ENCODE results near the gene PRSS36. TPM values are rescaled to one million over a fixed set of nuclear protein-coding genes. Genes with fewer than 3 reads are reported as not detected.

PRSS36 gene
- total and polyA plus RNA-seq, 9 of the 15 experiments (the other 6 are each of a cell fraction or from before 2014, with no cell fraction given) = 0.09 to 1.2 (median 0.54) TPM; not detected in 2

DNA sequence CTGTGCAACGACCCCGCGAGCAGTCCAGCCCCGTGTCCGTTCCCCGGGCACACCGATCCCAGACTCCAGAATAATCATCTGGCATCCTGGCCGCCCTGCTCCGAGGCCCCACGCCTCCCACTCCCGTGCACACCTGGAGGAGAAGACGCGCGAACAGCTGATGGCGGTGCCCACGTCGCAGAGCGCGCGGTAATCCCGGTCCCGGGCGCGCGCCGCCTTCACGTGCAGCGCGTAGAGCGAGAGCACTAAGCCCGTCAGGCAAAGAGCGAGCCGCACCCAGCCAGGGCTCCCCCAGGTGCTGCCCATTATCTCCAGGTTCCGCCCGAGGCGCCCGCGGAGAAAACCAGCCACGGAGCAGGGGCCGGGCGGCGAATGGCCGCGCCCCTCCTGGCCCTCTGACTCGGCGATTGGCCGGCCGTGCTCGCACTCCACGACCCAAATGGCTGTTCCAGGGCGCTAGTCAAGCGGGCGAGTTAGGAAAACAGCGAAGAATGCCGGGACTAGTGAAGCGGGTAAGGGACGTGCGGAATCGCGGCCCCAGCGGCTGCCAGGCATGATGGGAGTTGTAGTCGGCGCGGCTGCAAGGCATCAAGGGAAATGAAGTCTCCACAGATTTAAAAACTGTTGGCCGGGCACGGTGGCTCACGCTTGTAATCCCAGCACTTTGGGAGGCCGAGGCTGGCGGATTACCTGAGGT is 55.3 kb downstream of the PRSS36 start, which contains the start of gene VKORC1 (continued):
- TF ChIP-seq, protein P1, sequence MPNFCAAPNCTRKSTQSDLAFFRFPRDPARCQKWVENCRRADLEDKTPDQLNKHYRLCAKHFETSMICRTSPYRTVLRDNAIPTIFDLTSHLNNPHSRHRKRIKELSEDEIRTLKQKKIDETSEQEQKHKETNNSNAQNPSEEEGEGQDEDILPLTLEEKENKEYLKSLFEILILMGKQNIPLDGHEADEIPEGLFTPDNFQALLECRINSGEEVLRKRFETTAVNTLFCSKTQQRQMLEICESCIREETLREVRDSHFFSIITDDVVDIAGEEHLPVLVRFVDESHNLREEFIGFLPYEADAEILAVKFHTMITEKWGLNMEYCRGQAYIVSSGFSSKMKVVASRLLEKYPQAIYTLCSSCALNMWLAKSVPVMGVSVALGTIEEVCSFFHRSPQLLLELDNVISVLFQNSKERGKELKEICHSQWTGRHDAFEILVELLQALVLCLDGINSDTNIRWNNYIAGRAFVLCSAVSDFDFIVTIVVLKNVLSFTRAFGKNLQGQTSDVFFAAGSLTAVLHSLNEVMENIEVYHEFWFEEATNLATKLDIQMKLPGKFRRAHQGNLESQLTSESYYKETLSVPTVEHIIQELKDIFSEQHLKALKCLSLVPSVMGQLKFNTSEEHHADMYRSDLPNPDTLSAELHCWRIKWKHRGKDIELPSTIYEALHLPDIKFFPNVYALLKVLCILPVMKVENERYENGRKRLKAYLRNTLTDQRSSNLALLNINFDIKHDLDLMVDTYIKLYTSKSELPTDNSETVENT (CRISPR knock-in tag; IDR thresholded peaks at IDR 0.05) = peak; percentile 16; the same call in 1 of the 2 replicates
- TF ChIP-seq DACH1 (IDR thresholded peaks at IDR 0.05; ENCODE audit: partially characterized antibody) = peak; percentile 85
- TF ChIP-seq FOSL1 (tag; conservative IDR thresholded peaks at IDR 0.05) = 0 out of 2 replicates have a peak, but pooled peaks have one; percentile 14
- peak; percentile 63; the same call in 1 of the 2 replicates for TF ChIP-seq KLF1 (tag; IDR thresholded peaks at IDR 0.05)
- TF ChIP-seq, protein P2, sequence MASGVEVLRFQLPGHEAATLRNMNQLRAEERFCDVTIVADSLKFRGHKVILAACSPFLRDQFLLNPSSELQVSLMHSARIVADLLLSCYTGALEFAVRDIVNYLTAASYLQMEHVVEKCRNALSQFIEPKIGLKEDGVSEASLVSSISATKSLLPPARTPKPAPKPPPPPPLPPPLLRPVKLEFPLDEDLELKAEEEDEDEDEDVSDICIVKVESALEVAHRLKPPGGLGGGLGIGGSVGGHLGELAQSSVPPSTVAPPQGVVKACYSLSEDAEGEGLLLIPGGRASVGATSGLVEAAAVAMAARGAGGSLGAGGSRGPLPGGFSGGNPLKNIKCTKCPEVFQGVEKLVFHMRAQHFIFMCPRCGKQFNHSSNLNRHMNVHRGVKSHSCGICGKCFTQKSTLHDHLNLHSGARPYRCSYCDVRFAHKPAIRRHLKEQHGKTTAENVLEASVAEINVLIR (CRISPR knock-in tag; IDR thresholded peaks at IDR 0.05) = no peak
- no peak for TF ChIP-seq SNRNP70 (optimal IDR thresholded peaks at IDR 0.05; ENCODE audit: low read depth, low read length)
- TF ChIP-seq YY1 (IDR thresholded peaks at IDR 0.05; ENCODE audit: borderline replicate concordance in 1 of 3, control insufficient read depth in 1 of 3, extremely low read depth in 1 of 3, insufficient read depth in 3 of 3, insufficient read length in 1 of 3, insufficient replicate concordance in 2 of 3, low read depth in 1 of 3, low read length in 2 of 3) = peak; percentile 14 to 73 (median 68)
- TF ChIP-seq TEAD1 (CRISPR knock-in tag; IDR thresholded peaks at IDR 0.05) = peak in 1 of 2 experiments; percentile 85; a peak in 2 of 4 replicates
- TF ChIP-seq NR2C1 (IDR thresholded peaks at IDR 0.05) = no peak
- TF ChIP-seq NR2C1 (tag; IDR thresholded peaks at IDR 0.05) = peak; percentile 66; the same call in 1 of the 2 replicates
- TF ChIP-seq MYC (IDR thresholded peaks at IDR 0.05; ENCODE audit: low read depth, low read length) = peak; percentile 62; the same call in 1 of the 2 replicates
- TF ChIP-seq MYC (CRISPR knock-in tag; IDR thresholded peaks at IDR 0.05; ENCODE audit: borderline replicate concordance, low read depth) = no peak
- peak; percentile 93 for TF ChIP-seq CTBP1 (IDR thresholded peaks at IDR 0.05; ENCODE audit: borderline replicate concordance)
- TF ChIP-seq DPF2 (IDR thresholded peaks at IDR 0.05) = no peak
- TF ChIP-seq, protein P3, sequence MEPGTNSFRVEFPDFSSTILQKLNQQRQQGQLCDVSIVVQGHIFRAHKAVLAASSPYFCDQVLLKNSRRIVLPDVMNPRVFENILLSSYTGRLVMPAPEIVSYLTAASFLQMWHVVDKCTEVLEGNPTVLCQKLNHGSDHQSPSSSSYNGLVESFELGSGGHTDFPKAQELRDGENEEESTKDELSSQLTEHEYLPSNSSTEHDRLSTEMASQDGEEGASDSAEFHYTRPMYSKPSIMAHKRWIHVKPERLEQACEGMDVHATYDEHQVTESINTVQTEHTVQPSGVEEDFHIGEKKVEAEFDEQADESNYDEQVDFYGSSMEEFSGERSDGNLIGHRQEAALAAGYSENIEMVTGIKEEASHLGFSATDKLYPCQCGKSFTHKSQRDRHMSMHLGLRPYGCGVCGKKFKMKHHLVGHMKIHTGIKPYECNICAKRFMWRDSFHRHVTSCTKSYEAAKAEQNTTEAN (CRISPR knock-in tag; IDR thresholded peaks at IDR 0.05) = 0 out of 2 replicates have a peak, but pooled peaks have one; percentile 60
- TF ChIP-seq DMBX1 (CRISPR knock-in tag; IDR thresholded peaks at IDR 0.05; ENCODE audit: borderline replicate concordance) = no peak; the same call in 1 of the 2 replicates
- TF ChIP-seq KDM5B (IDR thresholded peaks at IDR 0.05; ENCODE audit: insufficient replicate concordance, low read depth, low read length) = peak; percentile 76
- peak; percentile 62 for TF ChIP-seq JUND (IDR thresholded peaks at IDR 0.05; ENCODE audit: borderline replicate concordance, low read depth, low read length)
- TF ChIP-seq JUND (tag; IDR thresholded peaks at IDR 0.05; ENCODE audit: borderline replicate concordance, low read depth, low read length) = no peak; the same call in 2 of the 3 replicates

Data from K562 (cell line).